ENCODE measurements around the gene BTNL3. TPM values are rescaled to one million over a fixed set of nuclear protein-coding genes. Genes with fewer than 3 reads are reported as not detected.

Gene BTNL3
- total and polyA plus RNA-seq, 4 donors: 6.5 TPM; not detected in 3

DNA sequence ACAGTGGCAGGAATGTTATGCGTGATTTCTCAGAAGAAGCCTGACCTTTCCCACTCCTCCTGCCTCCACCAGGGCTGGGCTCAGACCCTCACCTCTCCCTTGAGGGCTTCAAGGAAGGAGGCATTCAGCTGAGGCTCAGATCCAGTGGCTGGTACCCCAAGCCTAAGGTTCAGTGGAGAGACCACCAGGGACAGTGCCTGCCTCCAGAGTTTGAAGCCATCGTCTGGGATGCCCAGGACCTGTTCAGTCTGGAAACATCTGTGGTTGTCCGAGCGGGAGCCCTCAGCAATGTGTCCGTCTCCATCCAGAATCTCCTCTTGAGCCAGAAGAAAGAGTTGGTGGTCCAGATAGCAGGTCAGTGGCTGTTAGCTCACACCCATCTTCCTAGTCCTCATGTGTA lies 61.4 kb downstream of the BTNL3 start:
- DNase-seq (no peak), ATAC-seq (ENCODE audit: low FRiP score) (no peak)
- no peaks in the 10 kb centered on the region for H3K27me3 ChIP-seq (ENCODE audit: control insufficient read depth in 1 of 2, insufficient read depth in 2 of 2, low read length in 1 of 2)
- no peak overlapping the region for H3K4me3 ChIP-seq (ENCODE audit: low read length in 2 of 2)
- H3K9me3 ChIP-seq (ENCODE audit: control insufficient read depth, low read length): peaks cover 2% of the 10 kb centered on the region
- H3K36me3 ChIP-seq (ENCODE audit: control insufficient read depth in 1 of 2, insufficient read depth in 2 of 2, low read length in 1 of 2): no peaks in the 10 kb centered on the region
- H3K4me1 ChIP-seq (ENCODE audit: control insufficient read depth in 1 of 2, insufficient read depth in 2 of 2, low read length in 2 of 2): no peaks in the 10 kb centered on the region
- intact Hi-C loops (cut with DNase I): no loop called here
- 79 to 87% methylated on average over 5 of the region's 5 CpGs for WGBS, 2 donors
- H3K27ac ChIP-seq (ENCODE audit: low read depth in 1 of 2, low read length in 2 of 2): no peak overlapping the region

DNA sequence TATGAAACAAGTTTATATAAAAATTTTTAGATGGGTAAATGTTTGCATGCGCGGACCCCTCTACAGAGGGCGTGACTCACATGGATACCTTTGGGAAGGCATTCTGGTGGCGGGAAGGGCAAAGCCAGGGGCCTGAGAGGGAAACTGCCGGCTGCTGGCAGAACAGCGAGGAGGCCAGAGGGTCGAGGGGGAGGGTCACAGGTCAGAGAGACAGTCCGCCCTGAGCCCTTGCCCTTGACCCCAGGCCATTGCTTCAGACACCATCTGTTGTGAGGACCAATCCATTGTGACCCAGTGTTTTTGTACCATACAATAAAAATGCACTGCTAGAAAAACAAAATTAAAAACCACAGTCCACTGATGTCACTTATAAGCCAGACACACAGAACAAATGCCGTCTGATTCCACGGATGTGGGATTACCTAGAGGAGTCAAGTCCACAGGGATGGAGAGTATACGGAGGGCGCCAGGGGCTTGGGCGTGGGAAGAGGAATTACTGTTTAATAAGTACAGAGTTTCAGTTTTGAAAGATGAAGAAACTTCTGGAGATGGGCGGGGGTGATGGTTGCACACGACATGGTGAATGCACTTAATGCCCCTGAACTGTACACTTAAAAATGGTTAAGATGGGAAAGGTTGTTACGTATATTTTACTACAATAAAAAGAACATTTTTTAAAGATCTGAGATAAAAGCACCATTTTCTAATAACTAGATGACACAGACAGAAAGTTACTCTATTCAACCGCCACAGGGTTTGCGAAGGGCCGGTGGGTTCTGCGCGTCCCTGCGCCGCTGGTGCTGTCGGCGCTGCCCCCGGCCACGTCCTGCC lies 63.4 kb downstream of the BTNL3 start:
- Histone ChIP-seq H3K4me1 (ENCODE audit: control insufficient read depth in 1 of 2, insufficient read depth in 2 of 2, low read length in 2 of 2) (no peaks in the 10 kb centered on the region), H3K36me3 (ENCODE audit: control insufficient read depth in 1 of 2, insufficient read depth in 2 of 2, low read length in 1 of 2) (no peaks in the 10 kb centered on the region), H3K27ac (ENCODE audit: low read depth in 1 of 2, low read length in 2 of 2) (no peak overlapping the region), H3K27me3 (ENCODE audit: control insufficient read depth in 1 of 2, insufficient read depth in 2 of 2, low read length in 1 of 2) (no peaks in the 10 kb centered on the region), H3K4me3 (ENCODE audit: low read length in 2 of 2) (peak overlapping the region in 1 of 2 donors; percentile 29), H3K9me3 (ENCODE audit: control insufficient read depth, low read length) (peaks cover 2% of the 10 kb centered on the region)
- ATAC-seq (ENCODE audit: low FRiP score): no peak
- intact Hi-C loops (cut with DNase I): no loop called here
- WGBS, 2 donors: 12 to 13% methylated on average over 27 of the region's 27 CpGs
- DNase-seq: no peak

DNA sequence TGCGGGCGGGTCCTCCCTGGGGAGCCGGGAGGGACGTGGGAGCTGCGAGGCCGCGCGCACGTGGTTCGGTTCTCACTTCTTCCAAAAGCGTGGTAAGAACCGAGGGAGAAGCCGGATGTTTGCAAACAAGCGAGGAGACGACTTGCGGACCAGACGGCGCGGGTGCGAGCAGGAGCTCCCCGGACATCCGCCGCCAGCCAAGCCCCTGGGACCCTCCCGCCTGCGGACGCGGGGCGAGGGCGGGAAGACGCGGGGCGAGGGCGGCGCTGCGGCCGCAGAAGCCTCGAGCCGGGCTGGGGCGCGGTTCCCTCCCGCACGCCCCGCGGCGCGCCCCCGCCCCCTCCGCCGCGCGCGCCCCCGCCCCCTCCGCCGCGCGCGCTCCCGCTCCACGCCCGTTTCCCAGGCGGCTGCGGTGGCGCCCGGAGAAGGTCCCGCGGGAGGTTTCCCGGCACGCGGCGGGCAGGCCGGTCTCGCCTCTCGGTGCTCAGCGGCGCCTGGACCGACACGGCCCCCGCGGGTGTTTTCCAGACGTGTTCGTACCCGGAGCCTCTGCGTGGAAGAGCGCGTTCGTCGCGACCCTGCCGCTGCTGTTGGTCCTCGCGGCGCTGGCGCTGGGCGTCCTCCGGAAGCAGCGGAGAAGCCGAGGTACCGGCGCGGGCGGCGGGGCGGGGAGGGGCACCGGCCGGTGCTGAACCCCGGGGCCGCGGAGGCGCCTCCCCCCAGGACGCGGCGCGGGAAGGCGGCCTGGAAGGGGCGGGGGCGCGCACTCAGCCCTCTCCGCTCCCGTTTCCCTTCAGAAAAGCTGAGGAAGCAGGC lies 64.2 kb downstream of the BTNL3 start:
- intact Hi-C loops (cut with DNase I): no loop called here
- no peaks in the 10 kb centered on the region for H3K27me3 ChIP-seq (ENCODE audit: control insufficient read depth in 1 of 2, insufficient read depth in 2 of 2, low read length in 1 of 2)
- 1 to 2% methylated on average over 58 to 120 of the region's 120 CpGs for WGBS, 2 donors
- no peaks in the 10 kb centered on the region for H3K36me3 ChIP-seq (ENCODE audit: control insufficient read depth in 1 of 2, insufficient read depth in 2 of 2, low read length in 1 of 2)
- H3K9me3 ChIP-seq (ENCODE audit: control insufficient read depth, low read length): peaks cover 1% of the 10 kb centered on the region
- H3K4me3 ChIP-seq (ENCODE audit: low read length in 2 of 2): peak overlapping the region; percentile 5 to 29
- H3K4me1 ChIP-seq (ENCODE audit: control insufficient read depth in 1 of 2, insufficient read depth in 2 of 2, low read length in 2 of 2): no peaks in the 10 kb centered on the region
- DNase-seq (no peak), ATAC-seq (ENCODE audit: low FRiP score) (no peak)
- no peak overlapping the region for H3K27ac ChIP-seq (ENCODE audit: low read depth in 1 of 2, low read length in 2 of 2)

DNA sequence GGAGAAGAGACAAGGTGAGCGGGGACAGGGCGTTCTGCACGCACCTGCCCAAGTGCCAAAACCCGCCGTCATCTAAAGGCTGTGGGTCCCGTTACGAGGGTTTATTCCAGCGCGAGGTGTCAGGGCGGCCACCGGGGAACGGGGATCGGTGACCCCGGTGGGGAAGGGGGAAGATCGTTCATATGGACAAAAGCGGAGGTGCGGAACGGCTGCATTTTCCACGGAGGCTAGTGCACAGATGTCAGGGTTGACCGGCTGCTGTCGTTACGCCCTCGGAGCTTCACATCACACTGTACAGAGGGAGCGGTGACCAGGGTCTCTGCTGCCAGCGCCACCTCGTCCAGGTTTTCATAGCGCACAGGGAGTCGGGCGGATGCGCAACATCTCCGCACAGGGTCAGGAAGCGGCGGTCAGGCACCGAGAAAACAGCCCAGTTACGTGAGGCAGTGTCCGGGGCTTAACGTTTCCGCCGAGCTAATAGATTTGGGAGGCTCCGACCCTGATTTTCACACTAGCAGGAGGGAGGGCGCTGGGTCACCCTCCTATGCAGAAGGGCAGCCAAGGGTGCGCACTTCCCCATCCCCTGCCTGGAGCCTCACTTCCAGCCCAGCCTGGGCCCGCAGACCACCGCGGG lies 65.0 kb downstream of the BTNL3 start:
- DNase-seq (no peak), ATAC-seq (ENCODE audit: low FRiP score) (no peak)
- 1% methylated on average over 45 of the region's 45 CpGs for WGBS, 2 donors
- Histone ChIP-seq H3K4me3 (ENCODE audit: low read length in 2 of 2) (peak overlapping the region in 1 of 2 donors; percentile 29), H3K27ac (ENCODE audit: low read depth in 1 of 2, low read length in 2 of 2) (no peak overlapping the region), H3K9me3 (ENCODE audit: control insufficient read depth, low read length) (no peaks in the 10 kb centered on the region), H3K27me3 (ENCODE audit: control insufficient read depth in 1 of 2, insufficient read depth in 2 of 2, low read length in 1 of 2) (no peaks in the 10 kb centered on the region), H3K36me3 (ENCODE audit: control insufficient read depth in 1 of 2, insufficient read depth in 2 of 2, low read length in 1 of 2) (no peaks in the 10 kb centered on the region), H3K4me1 (ENCODE audit: control insufficient read depth in 1 of 2, insufficient read depth in 2 of 2, low read length in 2 of 2) (no peaks in the 10 kb centered on the region)
- intact Hi-C loops (cut with DNase I): no loop called here

DNA sequence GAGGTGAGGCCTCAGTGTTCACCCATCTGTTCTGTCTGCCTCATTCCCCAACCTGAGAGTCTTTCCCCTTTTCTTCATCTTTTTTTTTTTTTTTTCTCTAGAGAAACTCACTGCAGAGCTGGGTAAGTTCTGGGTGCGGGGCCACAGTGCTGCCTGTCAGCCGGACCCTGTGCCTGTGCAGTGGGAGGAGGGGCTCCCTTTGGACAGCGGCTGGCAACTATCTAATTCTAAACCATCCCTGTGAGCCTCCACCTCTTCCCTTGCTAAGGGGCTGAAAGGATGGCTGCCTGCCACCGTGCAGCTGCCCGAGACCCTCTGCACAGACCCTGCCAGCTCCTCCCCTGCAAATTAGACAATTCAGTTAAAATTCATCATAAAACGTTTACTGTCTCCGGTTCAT lies 65.5 kb downstream of the BTNL3 start:
- H3K27ac ChIP-seq (ENCODE audit: low read depth in 1 of 2, low read length in 2 of 2): no peak overlapping the region
- H3K4me3 ChIP-seq (ENCODE audit: low read length in 2 of 2): no peak overlapping the region
- DNase-seq: no peak
- no peak for ATAC-seq (ENCODE audit: low FRiP score)
- H3K4me1 ChIP-seq (ENCODE audit: control insufficient read depth in 1 of 2, insufficient read depth in 2 of 2, low read length in 2 of 2): no peaks in the 10 kb centered on the region
- WGBS, 2 donors: 10 to 12% methylated on average over 7 of the region's 7 CpGs
- no peaks in the 10 kb centered on the region for H3K36me3 ChIP-seq (ENCODE audit: control insufficient read depth in 1 of 2, insufficient read depth in 2 of 2, low read length in 1 of 2)
- H3K27me3 ChIP-seq (ENCODE audit: control insufficient read depth in 1 of 2, insufficient read depth in 2 of 2, low read length in 1 of 2): no peaks in the 10 kb centered on the region
- H3K9me3 ChIP-seq (ENCODE audit: control insufficient read depth, low read length): no peaks in the 10 kb centered on the region
- intact Hi-C loops (cut with DNase I): no loop called here

DNA sequence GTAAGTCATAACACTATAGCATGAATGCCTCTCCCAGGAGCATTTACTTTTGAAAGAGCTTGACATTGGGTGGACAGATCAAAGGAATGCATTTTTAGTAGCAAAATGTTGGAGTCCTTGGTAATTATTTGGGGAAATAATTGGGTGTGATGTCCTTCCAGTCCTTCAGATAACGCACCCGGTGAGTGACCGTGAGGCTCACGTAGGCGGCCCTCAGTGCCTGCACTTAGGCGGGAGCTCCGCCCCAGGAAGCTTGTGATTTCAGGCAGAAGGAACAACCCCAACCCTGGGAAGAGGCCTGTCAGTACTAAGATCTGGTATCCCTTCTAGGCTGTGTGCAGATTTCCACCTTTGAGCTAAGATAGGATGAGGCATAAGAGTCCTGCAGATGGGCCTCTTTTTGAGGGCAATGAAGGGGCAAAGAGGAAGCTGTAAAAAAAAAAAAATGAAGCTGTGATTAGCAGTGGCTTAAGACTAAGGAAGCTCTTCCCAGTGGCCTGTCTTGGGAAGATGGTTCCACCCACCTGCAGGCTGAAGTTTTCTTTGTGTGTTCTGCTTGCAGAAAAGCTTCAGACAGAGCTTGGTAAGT lies 66.3 kb downstream of the BTNL3 start:
- ATAC-seq (ENCODE audit: low FRiP score) (no peak), DNase-seq (no peak)
- Histone ChIP-seq H3K9me3 (ENCODE audit: control insufficient read depth, low read length) (no peaks in the 10 kb centered on the region), H3K36me3 (ENCODE audit: control insufficient read depth in 1 of 2, insufficient read depth in 2 of 2, low read length in 1 of 2) (no peaks in the 10 kb centered on the region), H3K27me3 (ENCODE audit: control insufficient read depth in 1 of 2, insufficient read depth in 2 of 2, low read length in 1 of 2) (no peaks in the 10 kb centered on the region), H3K27ac (ENCODE audit: low read depth in 1 of 2, low read length in 2 of 2) (no peak overlapping the region), H3K4me3 (ENCODE audit: low read length in 2 of 2) (no peak overlapping the region), H3K4me1 (ENCODE audit: control insufficient read depth in 1 of 2, insufficient read depth in 2 of 2, low read length in 2 of 2) (no peaks in the 10 kb centered on the region)
- WGBS, 2 donors: 27 to 36% methylated on average over 7 of the region's 7 CpGs
- intact Hi-C loops (cut with DNase I): no loop called here

Small RNA genes within 50 kb of the gene (microRNA-seq; reads per million reads assigned to microRNA genes)
- 0 reads per million in 2 donors for gene MIR8089

Other genes with a start within 250 kb of the BTNL3 start
- gene OR2Y1, start 248.8 kb upstream of the BTNL3 start, total RNA-seq: not detected
- not detected for gene OR2Y1, start 248.8 kb upstream of the BTNL3 start, polyA plus RNA-seq
- gene MGAT1, start 186.0 kb upstream of the BTNL3 start, total RNA-seq: 100 to 1,000 TPM; 143 to 180 TPM
- 10 to 100 TPM; 60.5 to 79.5 TPM for gene MGAT1, start 186.0 kb upstream of the BTNL3 start, polyA plus RNA-seq
- gene ZFP62, start 127.6 kb upstream of the BTNL3 start, total RNA-seq: 10 to 100 TPM; 20.2 to 24.7 TPM
- gene ZFP62, start 127.6 kb upstream of the BTNL3 start, polyA plus RNA-seq: 10 to 100 TPM in 1 of 2 donors, 1 to 10 TPM in 1; 6.5 to 12.0 TPM
- under 1 TPM; 0.29 to 0.30 TPM for gene BTNL8, start 89.7 kb upstream of the BTNL3 start, total RNA-seq
- 1 to 10 TPM in 1 of 2 donors, not detected in 1; 2.0 TPM for gene BTNL8, start 89.7 kb upstream of the BTNL3 start, polyA plus RNA-seq
- 10 to 100 TPM; 16.8 to 33.0 TPM for gene BTNL9, start 51.4 kb downstream of the BTNL3 start, total RNA-seq
- under 1 TPM; 0.26 to 0.75 TPM for gene BTNL9, start 51.4 kb downstream of the BTNL3 start, polyA plus RNA-seq
- not detected for gene OR2V1, start 142.3 kb downstream of the BTNL3 start, total RNA-seq
- gene OR2V1, start 142.3 kb downstream of the BTNL3 start, polyA plus RNA-seq: not detected
- gene OR2V2, start 158.7 kb downstream of the BTNL3 start, total RNA-seq: not detected
- not detected for gene OR2V2, start 158.7 kb downstream of the BTNL3 start, polyA plus RNA-seq
- gene TRIM7, start 216.3 kb downstream of the BTNL3 start, total RNA-seq: 1 to 10 TPM; 3.0 to 6.9 TPM
- gene TRIM7, start 216.3 kb downstream of the BTNL3 start, polyA plus RNA-seq: 1 to 10 TPM; 4.3 to 6.3 TPM
- 10 to 100 TPM; 15.2 to 21.4 TPM for gene TRIM41, start 234.4 kb downstream of the BTNL3 start, total RNA-seq
- 10 to 100 TPM; 15.7 to 22.2 TPM for gene TRIM41, start 234.4 kb downstream of the BTNL3 start, polyA plus RNA-seq